Endothelial cell of umbilical vein (primary cell): ENCODE results near the gene TRERF1. TPM values are rescaled to one million over a fixed set of nuclear protein-coding genes. Genes with fewer than 3 reads are reported as not detected.

ENCODE experiments used
- BruUV-seq: library from RNA; stranded (reverse); fragments of 400-500 nt; replicated peaks from 2 replicates; lab custom pipeline; 2021; lab: Mats Ljungman, UMichigan
- CTCF ChIA-PET: fragments of 300-600, 350-600 bp; sonication (Branson Sonifier 250); formaldehyde crosslinking; loops from one replicate; lab custom pipeline; 2021; ENCODE audit warnings: antibody characterized with exemption, inconsistent platforms; lab: Charles Lee
- POLR2A ChIA-PET: fragments of 300-600, 350-600 bp; sonication (Branson Sonifier 250); formaldehyde crosslinking; loops from one replicate; lab custom pipeline; 2021; ENCODE audit warnings: antibody characterized with exemption, inconsistent platforms; lab: Charles Lee
- DNase-seq: peaks from one replicate; pipeline ENCODE4 v3.0.0-alpha.2; 2011; ENCODE audit warnings: low read depth, low spot score
- FAIRE-seq: peaks from 2 replicates; lab custom pipeline; 2011; peaks lifted over from hg19 to GRCh38; lab: Jason Lieb, UNC
- H2AFZ ChIP-seq: 2 replicates; pipeline ENCODE4 v1.6.0; 2012; ENCODE audit warnings: low read depth, low read length, control low read depth, inconsistent platforms
- H3K27ac ChIP-seq: 2 replicates; pipeline ENCODE4 v1.5.1; 2011; ENCODE audit warnings: low read depth, mild to moderate bottlenecking, control low read depth, low read length, moderate library complexity; ENCODE audit not compliant: insufficient read depth
- H3K27me3 ChIP-seq, 2 experiments: 2 replicates each; pipeline versions ENCODE4 v1.6.0 to v1.6.1; 2011; ENCODE audit warnings: low read length in 2 of 2, mixed read lengths in 1 of 2; ENCODE audit not compliant: control insufficient read depth in 2 of 2, insufficient read depth in 2 of 2
- H3K36me3 ChIP-seq, 2 experiments: 2 replicates in 1 of 2; 3 replicates in 1 of 2; pipeline ENCODE4 v1.5.1; 2011; ENCODE audit warnings: low read length in 2 of 2, mild to moderate bottlenecking in 1 of 2, moderate library complexity in 1 of 2; ENCODE audit not compliant: control insufficient read depth in 2 of 2, insufficient read depth in 2 of 2; ENCODE audit errors: extremely low read depth in 1 of 2
- H3K4me1 ChIP-seq: 3 replicates; pipeline ENCODE4 v1.5.1; 2011; ENCODE audit warnings: mild to moderate bottlenecking, low read length; ENCODE audit not compliant: control insufficient read depth, insufficient read depth; ENCODE audit errors: extremely low read depth
- H3K4me2 ChIP-seq: 2 replicates; pipeline ENCODE4 v1.6.1; 2011; ENCODE audit warnings: low read length, control low read depth, mixed read lengths; ENCODE audit not compliant: insufficient read depth
- H3K4me3 ChIP-seq, 3 experiments: fragments of 200-600 bp in 1 of 3; sonication (generic), shearing (Covaris generic) in 1 of 3; replicated peaks in 1 of 3; 2 replicates each; pipeline ENCODE4 v1.5.1; 2011 to 2016; ENCODE audit warnings: control low read depth in 3 of 3, low read length in 3 of 3, mild to moderate bottlenecking in 2 of 3, inconsistent platforms in 1 of 3, low read depth in 1 of 3, moderate library complexity in 1 of 3; ENCODE audit not compliant: insufficient read depth in 1 of 3
- H3K79me2 ChIP-seq: 2 replicates; pipeline ENCODE4 v1.6.0; 2012; ENCODE audit warnings: low read length, inconsistent platforms; ENCODE audit not compliant: control insufficient read depth, insufficient read depth
- H3K9ac ChIP-seq: replicated peaks from 2 replicates; pipeline ENCODE3; 2011; ENCODE audit warnings: low read length, control low read depth; ENCODE audit not compliant: insufficient read depth; ENCODE audit errors: extremely low read depth
- H3K9me1 ChIP-seq: replicated peaks from 3 replicates; pipeline ENCODE4 v1.6.0; 2011; ENCODE audit warnings: mild to moderate bottlenecking, low read length; ENCODE audit not compliant: control insufficient read depth, insufficient read depth; ENCODE audit errors: extremely low read depth
- H3K9me3 ChIP-seq: replicated peaks from 2 replicates; pipeline ENCODE4 v1.5.1; 2012; ENCODE audit warnings: low read length, inconsistent platforms; ENCODE audit not compliant: control insufficient read depth, insufficient read depth
- H4K20me1 ChIP-seq: replicated peaks from 2 replicates; pipeline ENCODE3; 2011; ENCODE audit warnings: mild to moderate bottlenecking, low read length; ENCODE audit not compliant: control insufficient read depth, insufficient read depth; ENCODE audit errors: extremely low read depth
- EZH2 ChIP-seq: IDR thresholded peaks from 2 replicates; pipeline ENCODE4 v1.6.1; 2012; ENCODE audit warnings: borderline replicate concordance, low read depth, mild to moderate bottlenecking, moderate library complexity, low read length, inconsistent platforms; ENCODE audit not compliant: severe bottlenecking
- FOS ChIP-seq: IDR thresholded peaks from 2 replicates; pipeline ENCODE4 v1.6.1; 2011; ENCODE audit warnings: mild to moderate bottlenecking, low read length, moderate library complexity, borderline replicate concordance; ENCODE audit not compliant: insufficient read depth
- GATA2 ChIP-seq: IDR thresholded peaks from 2 replicates; pipeline ENCODE4 v1.7.0; 2011; ENCODE audit warnings: low read depth, mild to moderate bottlenecking, moderate library complexity, mixed read lengths, low read length; ENCODE audit not compliant: insufficient read length, insufficient read depth
- JUN ChIP-seq: IDR thresholded peaks from 2 replicates; pipeline ENCODE4 v1.6.1; 2011; ENCODE audit warnings: borderline replicate concordance, low read depth; ENCODE audit not compliant: insufficient read length, insufficient read depth
- MAX ChIP-seq: IDR thresholded peaks from 2 replicates; pipeline ENCODE4 v1.6.1; 2011; ENCODE audit not compliant: insufficient read depth, insufficient read length
- MYC ChIP-seq: IDR thresholded peaks from one replicate; pipeline ENCODE4 v1.6.1; 2011; ENCODE audit warnings: mild to moderate bottlenecking, low read depth, low read length
- POLR2A ChIP-seq: IDR thresholded peaks from 2 replicates; pipeline ENCODE4 v1.6.1; 2012; ENCODE audit warnings: low read depth, mild to moderate bottlenecking, control low read depth, low read length
- POLR2AphosphoS5 ChIP-seq: IDR thresholded peaks from 2 replicates; pipeline ENCODE4 v1.6.1; 2012; ENCODE audit warnings: low read depth, mild to moderate bottlenecking, control low read depth, low read length, moderate library complexity; ENCODE audit not compliant: insufficient read depth
- dilution Hi-C: fragments of 300-500 bp; cut with MboI; formaldehyde crosslinking; loops from one replicate; pipeline ENCODE4 v1.15.0; 2019; ENCODE audit warnings: low sequenced_read_pairs; ENCODE audit not compliant: extremely low pct_ligation_motif_present
- intact Hi-C: fragments of 100-400 bp; cut with micrococcal nuclease; formaldehyde crosslinking; loops from one replicate; pipeline ENCODE4 v1.10.0; 2022
- polyA plus RNA-seq, 4 experiments: library from polyadenylated mRNA; depleted of rRNA in 3 of 4; stranded (reverse) in 3 of 4; unstranded in 1 of 4; fragments of >200 nt; gene quantifications; 2 replicates each; pipeline versions ENCODE4 v1.2.1 to v1.2.3, GENCODE V29; 2011 to 2012; ENCODE audit warnings: missing spikeins in 1 of 4
- total RNA-seq: library from RNA; stranded (reverse); gene quantifications from 2 replicates; pipeline ENCODE4 v1.2.3, GENCODE V29; 2021
- TF ChIP-seq, protein P1 (sequence below), 2 donors: IDR thresholded peaks; 1 replicate in 1 of 2; 2 replicates in 1 of 2; pipeline ENCODE4 v1.5.1; 2011; ENCODE audit warnings: low read length in 2 of 2, mild to moderate bottlenecking in 2 of 2, moderate library complexity in 2 of 2, control low read depth in 1 of 2, inconsistent platforms in 1 of 2, low read depth in 1 of 2; ENCODE audit not compliant: insufficient read depth in 1 of 2; ENCODE audit errors: extremely low read depth in 1 of 2

The TRERF1 gene
- total and polyA plus RNA-seq, 2 donors (not counting 3 experiments of a cell fraction or from before 2014, with no cell fraction given): 0.73 to 5.5 TPM

- H3K79me2 ChIP-seq: no peaks in the 10 kb centered on the region
- H4K20me1 ChIP-seq: no peaks in the 10 kb centered on the region
- dilution Hi-C loops (no loop called here), intact Hi-C loops (no loop called here)
- H3K4me3 ChIP-seq: no peak overlapping the region
- H3K36me3 ChIP-seq: no peaks in the 10 kb centered on the region
- peaks cover 0 to 6% of the 10 kb centered on the region in 2 experiments for H3K27me3 ChIP-seq
- no peak overlapping the region for H3K27ac ChIP-seq
- BruUV-seq: no TSS peak
- H3K4me1 ChIP-seq: peaks cover 13% of the 10 kb centered on the region
- ChIA-PET POLR2A (no interaction called here), CTCF (interaction anchor here (1.0 to 1.8 kb wide), 3 partner anchors 9 to 248 kb away, joined by 3 to 5 read pairs (median 3); no protein-coding TSS in a partner anchor)
- FAIRE-seq (no peak), DNase-seq (no peak)
- TF ChIP-seq POLR2AphosphoS5 (no peak), EZH2 (no peak), FOS (no peak), MAX (no peak)
- no peak overlapping the region for H2AFZ ChIP-seq
- no peaks in the 10 kb centered on the region for H3K9me3 ChIP-seq
- H3K4me2 ChIP-seq: no peak overlapping the region
- no peaks in the 10 kb centered on the region for H3K9me1 ChIP-seq
- H3K9ac ChIP-seq: no peak overlapping the region
These were observed 151.5 kb downstream of the TRERF1 start for GRCh38 chr6:42300185-42300584.

- Histone ChIP-seq H3K4me1 (peaks cover 13% of the 10 kb centered on the region), H3K27ac (no peak overlapping the region), H3K4me3 (no peak overlapping the region), H3K9me1 (no peaks in the 10 kb centered on the region), H4K20me1 (no peaks in the 10 kb centered on the region), H3K36me3 (no peaks in the 10 kb centered on the region), H3K4me2 (no peak overlapping the region), H3K9ac (no peak overlapping the region), H3K9me3 (no peaks in the 10 kb centered on the region), H2AFZ (no peak overlapping the region), H3K79me2 (no peaks in the 10 kb centered on the region), H3K27me3 (peaks cover 0 to 5% of the 10 kb centered on the region in 2 experiments)
- dilution Hi-C loops: no loop called here
- FAIRE-seq (peak; percentile 8), DNase-seq (no peak)
- no peak for TF ChIP-seq GATA2
- TF ChIP-seq POLR2AphosphoS5: no peak
- TF ChIP-seq, protein P1, sequence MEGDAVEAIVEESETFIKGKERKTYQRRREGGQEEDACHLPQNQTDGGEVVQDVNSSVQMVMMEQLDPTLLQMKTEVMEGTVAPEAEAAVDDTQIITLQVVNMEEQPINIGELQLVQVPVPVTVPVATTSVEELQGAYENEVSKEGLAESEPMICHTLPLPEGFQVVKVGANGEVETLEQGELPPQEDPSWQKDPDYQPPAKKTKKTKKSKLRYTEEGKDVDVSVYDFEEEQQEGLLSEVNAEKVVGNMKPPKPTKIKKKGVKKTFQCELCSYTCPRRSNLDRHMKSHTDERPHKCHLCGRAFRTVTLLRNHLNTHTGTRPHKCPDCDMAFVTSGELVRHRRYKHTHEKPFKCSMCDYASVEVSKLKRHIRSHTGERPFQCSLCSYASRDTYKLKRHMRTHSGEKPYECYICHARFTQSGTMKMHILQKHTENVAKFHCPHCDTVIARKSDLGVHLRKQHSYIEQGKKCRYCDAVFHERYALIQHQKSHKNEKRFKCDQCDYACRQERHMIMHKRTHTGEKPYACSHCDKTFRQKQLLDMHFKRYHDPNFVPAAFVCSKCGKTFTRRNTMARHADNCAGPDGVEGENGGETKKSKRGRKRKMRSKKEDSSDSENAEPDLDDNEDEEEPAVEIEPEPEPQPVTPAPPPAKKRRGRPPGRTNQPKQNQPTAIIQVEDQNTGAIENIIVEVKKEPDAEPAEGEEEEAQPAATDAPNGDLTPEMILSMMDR (IDR thresholded peaks at IDR 0.05; ENCODE audit: extremely low read depth in 1 of 2, insufficient read depth in 1 of 2, low read depth in 1 of 2, low read length in 2 of 2): no peak
- no peak for TF ChIP-seq POLR2A
- TF ChIP-seq MAX: no peak
- TF ChIP-seq FOS: no peak
- TF ChIP-seq EZH2: no peak
- no peak for TF ChIP-seq MYC
- no peak for TF ChIP-seq JUN
- ChIA-PET CTCF (interaction anchor here (0.8 to 3.0 kb wide), 2 partner anchors 13 to 234 kb away, joined by 3 to 13 read pairs; no protein-coding TSS in a partner anchor), POLR2A (no interaction called here)
- intact Hi-C loops: loop anchor here (2.0 kb wide), 1 partner anchor 19 kb away; no protein-coding TSS in a partner anchor
- BruUV-seq: no TSS peak
These were observed 154.1 kb downstream of the TRERF1 start for GRCh38 chr6:42297661-42298060.
